SH-SY5Y (cell line): ENCODE data around the gene SELENOS.

ENCODE experiments used
- GATA2 ChIP-seq: IDR thresholded peaks from 2 replicates; pipeline ENCODE4 v1.6.1; 2011; ENCODE audit warnings: mild to moderate bottlenecking, low read depth, low read length
- GATA3 ChIP-seq: IDR thresholded peaks from 2 replicates; pipeline ENCODE4 v1.6.1; 2011; ENCODE audit warnings: low read depth, mild to moderate bottlenecking, low read length, moderate library complexity

- TF ChIP-seq GATA2 (no peak), GATA3 (no peak)
These were observed 30.0 kb upstream of the SELENOS start for GRCh38 chr15:101307048-101307896.
